Measurements from ENCODE around the gene LRRC56. TPM values are rescaled to one million over a fixed set of nuclear protein-coding genes. Genes with fewer than 3 reads are reported as not detected.

Gene LRRC56
- total and polyA plus RNA-seq, 2 experiments from 2014 or later: 0.73 to 0.87 TPM

GRCh38 chr11:528166-528814 is 9.0 kb upstream of the LRRC56 start:
- Histone ChIP-seq H2AFZ (no peak overlapping the region), H3K4me3 (no peak overlapping the region), H3K27ac (ENCODE audit: low read depth) (no peak overlapping the region), H3K4me1 (ENCODE audit: insufficient read depth) (no peaks in the 10 kb centered on the region), H3K27me3 (ENCODE audit: insufficient read depth) (no peaks in the 10 kb centered on the region), H3F3A (replicated peaks; ENCODE audit: low read depth) (no peaks in the 10 kb centered on the region), H4K20me1 (replicated peaks; ENCODE audit: insufficient read depth) (no peaks in the 10 kb centered on the region), H3K4me2 (no peak overlapping the region), H3K79me2 (replicated peaks; ENCODE audit: insufficient read depth) (no peaks in the 10 kb centered on the region), H3K9me2 (ENCODE audit: insufficient read depth) (0 out of 2 replicates have a peak, but pooled peaks cover 3% of the 10 kb centered on the region), H3K36me3 (ENCODE audit: insufficient read depth) (no peaks in the 10 kb centered on the region)
- DNase-seq (ENCODE audit: low spot score) (no peak), ATAC-seq (no peak)
- peaks cover 12% of the 10 kb centered on the region for H3K36me3 Mint-ChIP-seq (ENCODE audit: low read depth)
- peaks cover 11% of the 10 kb centered on the region for H3K27me3 Mint-ChIP-seq (ENCODE audit: insufficient read depth, low read depth, poor library complexity)
- TF ChIP-seq JUNB (IDR thresholded peaks at IDR 0.05; ENCODE audit: unreplicated experiment) (no peak), STAT1 (IDR thresholded peaks at IDR 0.05; ENCODE audit: unreplicated experiment) (no peak), ZNF114 (CRISPR knock-in tag; IDR thresholded peaks at IDR 0.05) (no peak)
- H3K4me3 Mint-ChIP-seq: no peak overlapping the region
- H3K27ac Mint-ChIP-seq: no peak overlapping the region
- H3K4me1 Mint-ChIP-seq: no peaks in the 10 kb centered on the region
- peaks cover 8% of the 10 kb centered on the region; the same call in 2 of the 3 replicates for H3K9me3 Mint-ChIP-seq

DNA sequence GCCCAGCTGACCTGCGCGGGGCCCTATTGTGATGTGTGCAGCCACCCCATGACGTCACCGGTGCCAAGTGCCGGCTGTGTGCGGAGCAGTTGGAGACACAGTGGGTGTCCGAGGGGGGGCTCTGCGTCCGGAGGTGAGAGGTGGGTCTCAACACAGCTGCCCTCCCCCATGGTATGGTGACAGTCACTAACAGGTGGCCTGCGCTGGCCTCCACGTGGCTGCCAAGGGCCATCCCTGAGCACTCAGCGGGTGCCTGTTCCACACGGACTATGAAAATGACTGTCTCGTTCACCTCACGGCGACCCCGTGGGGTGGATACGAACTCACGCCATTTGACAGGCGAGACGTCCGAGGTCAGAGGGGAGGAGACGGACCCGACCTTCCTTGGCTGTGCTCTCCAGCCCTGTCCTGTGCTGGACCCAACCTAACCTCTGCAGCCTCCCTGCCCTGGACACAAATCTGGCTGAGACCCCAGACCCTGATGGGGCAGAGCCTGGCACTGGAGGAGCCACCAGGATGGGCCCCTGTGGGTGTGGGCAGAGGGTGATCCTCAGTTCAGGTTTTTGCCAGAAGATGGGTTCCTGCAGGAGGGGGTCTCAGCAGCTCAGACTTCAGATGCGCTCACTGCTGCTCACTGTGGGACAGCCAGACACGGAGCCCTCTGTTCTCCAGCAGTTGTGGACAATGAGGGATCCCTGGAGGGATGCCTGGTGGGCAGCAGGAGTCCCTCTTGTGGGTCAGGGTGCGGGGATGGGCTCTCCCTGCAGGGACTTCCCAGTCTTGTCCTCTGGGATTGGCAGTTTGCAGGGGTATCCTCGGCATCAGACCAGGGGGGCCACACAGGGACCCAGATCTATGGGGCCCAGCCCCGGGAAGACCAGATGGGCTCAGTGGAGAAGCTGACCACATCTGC is 8.3 kb upstream of the LRRC56 start:
- no peaks in the 10 kb centered on the region for H3K27me3 ChIP-seq (ENCODE audit: insufficient read depth)
- no peaks in the 10 kb centered on the region for H4K20me1 ChIP-seq (replicated peaks; ENCODE audit: insufficient read depth)
- no peaks in the 10 kb centered on the region for H3F3A ChIP-seq (replicated peaks; ENCODE audit: low read depth)
- H3K4me1 Mint-ChIP-seq: no peaks in the 10 kb centered on the region
- no peak overlapping the region for H3K27ac Mint-ChIP-seq
- H3K27ac ChIP-seq (ENCODE audit: low read depth): no peak overlapping the region
- H3K4me3 Mint-ChIP-seq: no peak overlapping the region
- H3K79me2 ChIP-seq (replicated peaks; ENCODE audit: insufficient read depth): no peaks in the 10 kb centered on the region
- ATAC-seq (no peak), DNase-seq (ENCODE audit: low spot score) (no peak)
- H3K4me1 ChIP-seq (ENCODE audit: insufficient read depth): no peaks in the 10 kb centered on the region
- H3K9me2 ChIP-seq (ENCODE audit: insufficient read depth): 0 out of 2 replicates have a peak, but pooled peaks cover 3% of the 10 kb centered on the region
- no peaks in the 10 kb centered on the region for H3K36me3 ChIP-seq (ENCODE audit: insufficient read depth)
- H3K36me3 Mint-ChIP-seq (ENCODE audit: low read depth): peaks cover 10% of the 10 kb centered on the region
- peaks cover 3% of the 10 kb centered on the region; the same call in 2 of the 3 replicates for H3K9me3 Mint-ChIP-seq
- no peak overlapping the region for H3K4me2 ChIP-seq
- no peak overlapping the region for H3K4me3 ChIP-seq
- H2AFZ ChIP-seq: no peak overlapping the region
- H3K27me3 Mint-ChIP-seq (ENCODE audit: insufficient read depth, low read depth, poor library complexity): peaks cover 11% of the 10 kb centered on the region
- TF ChIP-seq, protein P1, sequence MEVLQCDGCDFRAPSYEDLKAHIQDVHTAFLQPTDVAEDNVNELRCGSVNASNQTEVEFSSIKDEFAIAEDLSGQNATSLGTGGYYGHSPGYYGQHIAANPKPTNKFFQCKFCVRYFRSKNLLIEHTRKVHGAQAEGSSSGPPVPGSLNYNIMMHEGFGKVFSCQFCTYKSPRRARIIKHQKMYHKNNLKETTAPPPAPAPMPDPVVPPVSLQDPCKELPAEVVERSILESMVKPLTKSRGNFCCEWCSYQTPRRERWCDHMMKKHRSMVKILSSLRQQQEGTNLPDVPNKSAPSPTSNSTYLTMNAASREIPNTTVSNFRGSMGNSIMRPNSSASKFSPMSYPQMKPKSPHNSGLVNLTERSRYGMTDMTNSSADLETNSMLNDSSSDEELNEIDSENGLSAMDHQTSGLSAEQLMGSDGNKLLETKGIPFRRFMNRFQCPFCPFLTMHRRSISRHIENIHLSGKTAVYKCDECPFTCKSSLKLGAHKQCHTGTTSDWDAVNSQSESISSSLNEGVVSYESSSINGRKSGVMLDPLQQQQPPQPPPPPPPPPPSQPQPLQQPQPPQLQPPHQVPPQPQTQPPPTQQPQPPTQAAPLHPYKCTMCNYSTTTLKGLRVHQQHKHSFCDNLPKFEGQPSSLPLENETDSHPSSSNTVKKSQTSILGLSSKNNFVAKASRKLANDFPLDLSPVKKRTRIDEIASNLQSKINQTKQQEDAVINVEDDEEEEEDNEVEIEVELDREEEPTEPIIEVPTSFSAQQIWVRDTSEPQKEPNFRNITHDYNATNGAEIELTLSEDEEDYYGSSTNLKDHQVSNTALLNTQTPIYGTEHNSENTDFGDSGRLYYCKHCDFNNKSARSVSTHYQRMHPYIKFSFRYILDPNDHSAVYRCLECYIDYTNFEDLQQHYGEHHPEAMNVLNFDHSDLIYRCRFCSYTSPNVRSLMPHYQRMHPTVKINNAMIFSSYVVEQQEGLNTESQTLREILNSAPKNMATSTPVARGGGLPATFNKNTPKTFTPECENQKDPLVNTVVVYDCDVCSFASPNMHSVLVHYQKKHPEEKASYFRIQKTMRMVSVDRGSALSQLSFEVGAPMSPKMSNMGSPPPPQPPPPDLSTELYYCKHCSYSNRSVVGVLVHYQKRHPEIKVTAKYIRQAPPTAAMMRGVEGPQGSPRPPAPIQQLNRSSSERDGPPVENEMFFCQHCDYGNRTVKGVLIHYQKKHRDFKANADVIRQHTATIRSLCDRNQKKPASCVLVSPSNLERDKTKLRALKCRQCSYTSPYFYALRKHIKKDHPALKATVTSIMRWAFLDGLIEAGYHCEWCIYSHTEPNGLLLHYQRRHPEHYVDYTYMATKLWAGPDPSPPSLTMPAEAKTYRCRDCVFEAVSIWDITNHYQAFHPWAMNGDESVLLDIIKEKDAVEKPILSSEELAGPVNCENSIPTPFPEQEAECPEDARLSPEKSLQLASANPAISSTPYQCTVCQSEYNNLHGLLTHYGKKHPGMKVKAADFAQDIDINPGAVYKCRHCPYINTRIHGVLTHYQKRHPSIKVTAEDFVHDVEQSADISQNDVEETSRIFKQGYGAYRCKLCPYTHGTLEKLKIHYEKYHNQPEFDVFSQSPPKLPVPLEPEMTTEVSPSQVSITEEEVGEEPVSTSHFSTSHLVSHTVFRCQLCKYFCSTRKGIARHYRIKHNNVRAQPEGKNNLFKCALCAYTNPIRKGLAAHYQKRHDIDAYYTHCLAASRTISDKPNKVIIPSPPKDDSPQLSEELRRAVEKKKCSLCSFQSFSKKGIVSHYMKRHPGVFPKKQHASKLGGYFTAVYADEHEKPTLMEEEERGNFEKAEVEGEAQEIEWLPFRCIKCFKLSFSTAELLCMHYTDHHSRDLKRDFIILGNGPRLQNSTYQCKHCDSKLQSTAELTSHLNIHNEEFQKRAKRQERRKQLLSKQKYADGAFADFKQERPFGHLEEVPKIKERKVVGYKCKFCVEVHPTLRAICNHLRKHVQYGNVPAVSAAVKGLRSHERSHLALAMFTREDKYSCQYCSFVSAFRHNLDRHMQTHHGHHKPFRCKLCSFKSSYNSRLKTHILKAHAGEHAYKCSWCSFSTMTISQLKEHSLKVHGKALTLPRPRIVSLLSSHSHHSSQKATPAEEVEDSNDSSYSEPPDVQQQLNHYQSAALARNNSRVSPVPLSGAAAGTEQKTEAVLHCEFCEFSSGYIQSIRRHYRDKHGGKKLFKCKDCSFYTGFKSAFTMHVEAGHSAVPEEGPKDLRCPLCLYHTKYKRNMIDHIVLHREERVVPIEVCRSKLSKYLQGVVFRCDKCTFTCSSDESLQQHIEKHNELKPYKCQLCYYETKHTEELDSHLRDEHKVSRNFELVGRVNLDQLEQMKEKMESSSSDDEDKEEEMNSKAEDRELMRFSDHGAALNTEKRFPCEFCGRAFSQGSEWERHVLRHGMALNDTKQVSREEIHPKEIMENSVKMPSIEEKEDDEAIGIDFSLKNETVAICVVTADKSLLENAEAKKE (CRISPR knock-in tag; IDR thresholded peaks at IDR 0.05): no peak
- no peak for TF ChIP-seq REST (IDR thresholded peaks at IDR 0.05; ENCODE audit: unreplicated experiment)
- no peak for TF ChIP-seq EZH2 (IDR thresholded peaks at IDR 0.05; ENCODE audit: low read depth, unreplicated experiment)
- no peak for TF ChIP-seq NANOG (IDR thresholded peaks at IDR 0.05; ENCODE audit: borderline replicate concordance)
- TF ChIP-seq ZNF331 (CRISPR knock-in tag; IDR thresholded peaks at IDR 0.05; ENCODE audit: low read depth): no peak
- TF ChIP-seq, protein P2, sequence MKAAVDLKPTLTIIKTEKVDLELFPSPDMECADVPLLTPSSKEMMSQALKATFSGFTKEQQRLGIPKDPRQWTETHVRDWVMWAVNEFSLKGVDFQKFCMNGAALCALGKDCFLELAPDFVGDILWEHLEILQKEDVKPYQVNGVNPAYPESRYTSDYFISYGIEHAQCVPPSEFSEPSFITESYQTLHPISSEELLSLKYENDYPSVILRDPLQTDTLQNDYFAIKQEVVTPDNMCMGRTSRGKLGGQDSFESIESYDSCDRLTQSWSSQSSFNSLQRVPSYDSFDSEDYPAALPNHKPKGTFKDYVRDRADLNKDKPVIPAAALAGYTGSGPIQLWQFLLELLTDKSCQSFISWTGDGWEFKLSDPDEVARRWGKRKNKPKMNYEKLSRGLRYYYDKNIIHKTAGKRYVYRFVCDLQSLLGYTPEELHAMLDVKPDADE (IDR thresholded peaks at IDR 0.05): no peak
- TF ChIP-seq JUNB (IDR thresholded peaks at IDR 0.05; ENCODE audit: unreplicated experiment): no peak

Measured in GM23338 (cell line).